ENCODE data around the gene NCOA3. TPM values are rescaled to one million over a fixed set of nuclear protein-coding genes. Genes with fewer than 3 reads are reported as not detected.
A peak's percentile ranks its signal among the peaks of the same experiment; 100 is the strongest.

NCOA3 gene
- total RNA-seq, 1 donor from 2014 or later: 24.6 TPM

- no peak for DNase-seq
- Mint-ChIP-seq H3K4me1 (ENCODE audit: low read depth, unreplicated experiment) (peaks cover 6% of the 10 kb centered on the region), H3K9me3 (ENCODE audit: unreplicated experiment) (peaks cover 4% of the 10 kb centered on the region), H3K4me3 (ENCODE audit: unreplicated experiment) (no peak overlapping the region), H3K27ac (ENCODE audit: unreplicated experiment) (no peak overlapping the region), H3K27me3 (ENCODE audit: unreplicated experiment) (peaks cover 4% of the 10 kb centered on the region), H3K36me3 (ENCODE audit: unreplicated experiment) (no peaks in the 10 kb centered on the region)
- no peak for TF ChIP-seq CTCF (IDR thresholded peaks at IDR 0.05; ENCODE audit: partially characterized antibody, unreplicated experiment)
Observed at GRCh38 chr20:47676912-47677634, 175.4 kb downstream of the NCOA3 start.

DNA sequence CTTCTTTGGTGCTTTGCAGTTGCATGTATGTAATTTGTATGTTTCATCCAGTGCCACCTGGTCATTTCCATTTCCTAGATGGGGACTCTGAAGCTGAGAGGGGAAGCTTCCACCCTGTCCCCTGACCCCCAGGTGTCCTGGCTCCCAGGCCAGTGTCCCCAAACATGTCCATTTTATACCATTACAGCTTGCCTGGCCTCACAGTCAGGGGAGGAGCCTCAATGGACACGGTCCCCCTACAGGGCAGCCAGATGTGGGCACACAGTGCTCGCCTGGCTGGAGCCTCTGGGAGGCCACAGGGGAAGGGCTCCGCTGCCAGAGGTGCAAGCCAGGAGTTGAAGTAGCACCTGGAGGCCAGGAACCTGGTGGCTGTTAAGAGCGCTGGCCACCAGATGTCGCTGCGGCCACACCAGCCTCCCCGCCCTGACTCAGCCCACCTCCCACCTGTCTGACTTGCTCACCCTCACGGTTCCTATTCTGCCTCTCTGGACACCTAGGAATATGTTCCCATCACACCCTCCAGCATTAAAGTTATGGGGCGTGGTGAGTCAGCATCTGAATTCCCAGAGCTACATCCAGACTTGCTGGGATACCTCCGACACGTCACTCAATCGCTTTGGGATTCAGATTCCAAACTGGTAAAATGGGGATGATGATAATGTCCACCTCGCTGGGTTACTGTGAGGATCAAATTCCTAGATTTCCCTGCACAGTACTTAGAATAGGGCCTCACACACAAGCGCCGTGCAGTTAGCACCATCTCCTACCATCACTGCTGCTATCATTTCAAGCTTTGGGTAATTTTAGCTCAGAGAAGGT lies 176.2 kb downstream of the NCOA3 start:
- Mint-ChIP-seq H3K4me3 (ENCODE audit: unreplicated experiment) (no peak overlapping the region), H3K36me3 (ENCODE audit: unreplicated experiment) (no peaks in the 10 kb centered on the region), H3K27me3 (ENCODE audit: unreplicated experiment) (peaks cover 2% of the 10 kb centered on the region), H3K9me3 (ENCODE audit: unreplicated experiment) (peaks cover 4% of the 10 kb centered on the region), H3K27ac (ENCODE audit: unreplicated experiment) (no peak overlapping the region), H3K4me1 (ENCODE audit: low read depth, unreplicated experiment) (peaks cover 4% of the 10 kb centered on the region)
- TF ChIP-seq CTCF (IDR thresholded peaks at IDR 0.05; ENCODE audit: partially characterized antibody, unreplicated experiment): peak; percentile 81
- DNase-seq: peak; percentile 70

- no peak overlapping the region for H3K27ac Mint-ChIP-seq (ENCODE audit: unreplicated experiment)
- H3K4me3 Mint-ChIP-seq (ENCODE audit: unreplicated experiment): no peak overlapping the region
- H3K36me3 Mint-ChIP-seq (ENCODE audit: unreplicated experiment): no peaks in the 10 kb centered on the region
- TF ChIP-seq CTCF (IDR thresholded peaks at IDR 0.05; ENCODE audit: partially characterized antibody, unreplicated experiment): no peak
- peaks cover 3% of the 10 kb centered on the region for H3K27me3 Mint-ChIP-seq (ENCODE audit: unreplicated experiment)
- H3K4me1 Mint-ChIP-seq (ENCODE audit: low read depth, unreplicated experiment): no peaks in the 10 kb centered on the region
- DNase-seq: no peak
- H3K9me3 Mint-ChIP-seq (ENCODE audit: unreplicated experiment): peaks cover 4% of the 10 kb centered on the region
Observed at GRCh38 chr20:47678536-47678935, 176.8 kb downstream of the NCOA3 start.

GRCh38 chr20:47679462-47679861 lies 177.8 kb downstream of the NCOA3 start:
- no peaks in the 10 kb centered on the region for H3K4me1 Mint-ChIP-seq (ENCODE audit: low read depth, unreplicated experiment)
- no peak overlapping the region for H3K27ac Mint-ChIP-seq (ENCODE audit: unreplicated experiment)
- no peaks in the 10 kb centered on the region for H3K36me3 Mint-ChIP-seq (ENCODE audit: unreplicated experiment)
- H3K9me3 Mint-ChIP-seq (ENCODE audit: unreplicated experiment): peaks cover 2% of the 10 kb centered on the region
- H3K27me3 Mint-ChIP-seq (ENCODE audit: unreplicated experiment): peaks cover 2% of the 10 kb centered on the region
- no peak overlapping the region for H3K4me3 Mint-ChIP-seq (ENCODE audit: unreplicated experiment)
- no peak for TF ChIP-seq CTCF (IDR thresholded peaks at IDR 0.05; ENCODE audit: partially characterized antibody, unreplicated experiment)
- no peak for DNase-seq

All from glutamatergic neuron (in vitro differentiated cells).